ENCODE results near the gene MAGEA9. TPM values are rescaled to one million over a fixed set of nuclear protein-coding genes. Genes with fewer than 3 reads are reported as not detected.
"Not testable (repeated sequence)": the region's sequence is repeated elsewhere in the genome, so short reads cannot be mapped to it uniquely, and the experiment has no call there.

The MAGEA9 gene
- total RNA-seq, 1 experiment from 2014 or later = not detected

DNA sequence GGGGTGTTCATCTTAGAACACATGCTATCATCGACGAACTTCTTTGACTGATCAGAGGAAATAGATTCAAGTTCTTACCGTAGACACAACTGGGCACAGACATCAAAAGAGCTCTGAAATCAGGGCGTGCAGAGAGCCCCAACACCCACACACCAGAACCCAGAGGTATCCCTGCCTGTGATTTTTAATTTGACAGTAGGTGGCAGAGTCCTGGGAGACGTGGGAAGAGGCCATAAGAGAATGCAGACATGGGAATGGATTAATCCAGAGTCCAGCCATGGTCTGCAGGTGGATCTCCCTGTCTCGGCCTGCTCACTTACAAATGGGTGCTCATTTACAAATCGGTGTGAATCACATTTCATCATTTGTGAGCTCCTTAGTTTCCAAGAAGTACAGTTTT is 3.7 kb upstream of the MAGEA9 start:
- H3K36me3 ChIP-seq (replicated peaks; ENCODE audit: control insufficient read depth, insufficient read depth, low read length); H3K27me3 ChIP-seq (ENCODE audit: control insufficient read depth, insufficient read depth, low read length); DNase-seq; H3K4me3 ChIP-seq (ENCODE audit: insufficient read depth, low read depth, low read length): not testable (repeated sequence)

- H3K27me3 ChIP-seq (ENCODE audit: control insufficient read depth, insufficient read depth, low read length); DNase-seq; H3K36me3 ChIP-seq (replicated peaks; ENCODE audit: control insufficient read depth, insufficient read depth, low read length); H3K4me3 ChIP-seq (ENCODE audit: insufficient read depth, low read depth, low read length): not testable (repeated sequence)
These were observed 13.8 kb downstream of the MAGEA9 start for GRCh38 chrX:149795531-149795930.

- H3K4me3 ChIP-seq (ENCODE audit: insufficient read depth, low read depth, low read length) = no peak overlapping the region
- H3K27me3 ChIP-seq (ENCODE audit: control insufficient read depth, insufficient read depth, low read length) = no peaks in the 10 kb centered on the region
- no peak for DNase-seq
- H3K36me3 ChIP-seq (replicated peaks; ENCODE audit: control insufficient read depth, insufficient read depth, low read length) = no peaks in the 10 kb centered on the region
These were observed 17.5 kb downstream of the MAGEA9 start for GRCh38 chrX:149799095-149799714.

DNA sequence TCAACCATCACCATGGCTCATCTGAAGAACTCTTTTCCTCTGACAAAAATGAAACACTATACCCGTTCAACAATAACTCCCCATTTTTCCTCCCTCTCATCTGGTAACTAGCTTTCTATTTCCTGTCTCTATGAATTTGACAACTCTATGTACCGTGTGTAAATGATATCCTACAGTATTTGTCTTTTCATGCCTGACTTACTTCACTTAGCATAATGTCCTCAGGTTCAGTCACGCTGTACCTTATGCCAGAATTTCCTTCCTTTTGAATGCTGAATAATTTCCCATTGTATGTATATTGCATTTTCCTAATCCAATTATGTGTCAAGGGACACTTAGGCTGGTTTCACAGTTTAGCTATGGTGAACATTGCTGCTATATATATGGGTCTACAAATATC is 18.2 kb downstream of the MAGEA9 start:
- no peak overlapping the region for H3K4me3 ChIP-seq (ENCODE audit: insufficient read depth, low read depth, low read length)
- no peaks in the 10 kb centered on the region for H3K27me3 ChIP-seq (ENCODE audit: control insufficient read depth, insufficient read depth, low read length)
- DNase-seq = no peak
- no peaks in the 10 kb centered on the region for H3K36me3 ChIP-seq (replicated peaks; ENCODE audit: control insufficient read depth, insufficient read depth, low read length)

DNA sequence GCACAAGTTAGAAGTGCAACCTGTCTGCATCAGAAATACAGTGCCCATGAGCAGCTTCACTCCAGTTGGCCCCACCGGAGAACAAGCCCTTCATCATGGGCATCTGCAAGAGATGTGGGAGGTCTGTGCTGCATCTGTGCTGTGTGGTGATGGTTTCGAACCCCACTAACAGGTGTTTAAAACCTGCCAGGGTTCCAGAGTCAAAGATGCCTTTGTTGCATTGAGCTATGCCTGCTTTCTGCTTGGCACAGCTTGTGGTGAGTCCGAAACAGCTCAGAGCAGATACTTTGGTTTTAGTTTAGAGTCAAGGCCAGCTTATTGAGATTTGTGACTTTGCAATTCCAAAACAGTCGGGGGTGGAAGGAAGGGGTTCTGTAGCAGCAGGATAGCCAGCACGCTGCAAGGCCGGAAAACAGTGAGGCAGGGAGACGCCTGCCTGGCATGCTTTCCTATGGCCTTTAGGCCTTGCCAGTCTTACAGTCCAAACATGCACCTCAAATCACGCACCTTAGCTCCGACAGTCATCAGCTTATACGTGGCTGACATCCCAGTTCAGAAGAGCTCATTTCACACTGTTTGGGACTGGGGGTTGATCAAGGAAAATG is 21.8 kb downstream of the MAGEA9 start:
- DNase-seq = no peak
- H3K4me3 ChIP-seq (ENCODE audit: insufficient read depth, low read depth, low read length) = no peak overlapping the region
- H3K36me3 ChIP-seq (replicated peaks; ENCODE audit: control insufficient read depth, insufficient read depth, low read length) = no peaks in the 10 kb centered on the region
- no peaks in the 10 kb centered on the region for H3K27me3 ChIP-seq (ENCODE audit: control insufficient read depth, insufficient read depth, low read length)

GRCh38 chrX:149804102-149804501 is 22.4 kb downstream of the MAGEA9 start:
- Histone ChIP-seq H3K4me3 (ENCODE audit: insufficient read depth, low read depth, low read length) (no peak overlapping the region), H3K36me3 (replicated peaks; ENCODE audit: control insufficient read depth, insufficient read depth, low read length) (no peaks in the 10 kb centered on the region), H3K27me3 (ENCODE audit: control insufficient read depth, insufficient read depth, low read length) (no peaks in the 10 kb centered on the region)
- no peak for DNase-seq

GRCh38 chrX:149807747-149808458 is 26.2 kb downstream of the MAGEA9 start:
- Histone ChIP-seq H3K36me3 (replicated peaks; ENCODE audit: control insufficient read depth, insufficient read depth, low read length) (no peaks in the 10 kb centered on the region), H3K4me3 (ENCODE audit: insufficient read depth, low read depth, low read length) (no peak overlapping the region), H3K27me3 (ENCODE audit: control insufficient read depth, insufficient read depth, low read length) (no peaks in the 10 kb centered on the region)
- no peak for DNase-seq

DNA sequence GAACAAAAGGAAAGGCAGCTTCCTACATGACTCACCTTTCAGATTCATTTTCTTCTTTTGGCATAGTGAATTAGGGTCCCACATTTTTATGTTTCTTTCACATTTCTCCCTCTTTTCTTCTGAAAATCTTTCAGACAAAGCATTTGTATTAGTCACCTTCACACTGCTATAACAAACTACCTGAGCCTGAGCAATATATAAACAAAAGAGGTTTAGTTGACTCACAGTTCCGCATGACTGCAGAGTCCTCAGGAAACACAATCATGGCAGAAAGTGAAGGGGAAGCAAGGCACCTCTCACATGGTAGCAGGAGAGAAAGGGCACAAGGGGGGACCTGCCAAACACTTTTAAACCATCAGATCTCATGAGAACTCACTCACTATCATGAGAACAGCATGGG is 36.9 kb downstream of the MAGEA9 start:
- no peak for DNase-seq
- no peaks in the 10 kb centered on the region for H3K36me3 ChIP-seq (replicated peaks; ENCODE audit: control insufficient read depth, insufficient read depth, low read length)
- no peak overlapping the region for H3K4me3 ChIP-seq (ENCODE audit: insufficient read depth, low read depth, low read length)
- no peaks in the 10 kb centered on the region for H3K27me3 ChIP-seq (ENCODE audit: control insufficient read depth, insufficient read depth, low read length)

DNA sequence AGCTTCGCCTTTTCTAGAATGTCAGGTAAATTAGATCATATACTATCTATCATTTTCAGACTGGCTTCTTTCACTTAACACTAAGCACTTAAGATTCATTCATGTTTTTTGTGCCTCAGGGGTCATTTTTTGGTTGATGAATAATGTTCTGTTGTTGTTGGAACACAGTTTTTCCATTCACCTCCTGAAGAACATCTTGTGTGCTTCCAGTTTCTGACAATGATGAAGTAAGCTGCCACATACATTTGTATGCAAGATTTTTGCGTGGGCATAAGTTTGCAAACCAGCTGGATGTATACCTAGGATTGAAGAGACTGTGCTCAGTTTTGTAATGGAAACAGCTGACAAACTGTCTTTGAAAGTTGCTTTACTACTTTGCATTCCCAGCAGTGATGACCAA is 37.6 kb downstream of the MAGEA9 start:
- Histone ChIP-seq H3K4me3 (ENCODE audit: insufficient read depth, low read depth, low read length) (no peak overlapping the region), H3K36me3 (replicated peaks; ENCODE audit: control insufficient read depth, insufficient read depth, low read length) (no peaks in the 10 kb centered on the region), H3K27me3 (ENCODE audit: control insufficient read depth, insufficient read depth, low read length) (no peaks in the 10 kb centered on the region)
- no peak for DNase-seq

DNA sequence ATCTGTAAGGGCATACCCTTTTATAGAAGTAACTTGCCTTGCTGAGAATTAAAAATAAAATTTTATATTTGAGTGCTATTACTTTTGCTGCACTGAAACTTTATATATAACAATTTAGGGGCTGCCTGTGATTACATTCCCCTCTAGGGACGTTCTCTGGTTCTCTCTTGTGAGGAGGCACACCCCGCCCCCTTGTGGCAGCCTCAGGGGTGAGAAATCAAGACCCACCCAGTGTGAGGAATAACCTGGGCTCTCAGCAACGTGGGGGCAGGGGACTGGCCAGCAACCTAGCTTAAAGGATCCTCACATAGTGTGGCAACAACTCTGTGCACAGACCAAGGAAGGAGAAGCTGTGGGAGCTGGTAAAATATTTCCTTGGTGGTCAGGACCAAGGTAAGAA is 43.7 kb downstream of the MAGEA9 start:
- Histone ChIP-seq H3K4me3 (ENCODE audit: insufficient read depth, low read depth, low read length) (no peak overlapping the region), H3K27me3 (ENCODE audit: control insufficient read depth, insufficient read depth, low read length) (no peaks in the 10 kb centered on the region), H3K36me3 (replicated peaks; ENCODE audit: control insufficient read depth, insufficient read depth, low read length) (no peaks in the 10 kb centered on the region)
- DNase-seq = no peak

GRCh38 chrX:149827254-149827653 is 45.5 kb downstream of the MAGEA9 start:
- no peak overlapping the region for H3K4me3 ChIP-seq (ENCODE audit: insufficient read depth, low read depth, low read length)
- no peaks in the 10 kb centered on the region for H3K27me3 ChIP-seq (ENCODE audit: control insufficient read depth, insufficient read depth, low read length)
- no peak for DNase-seq
- H3K36me3 ChIP-seq (replicated peaks; ENCODE audit: control insufficient read depth, insufficient read depth, low read length) = no peaks in the 10 kb centered on the region

- H3K4me3 ChIP-seq (ENCODE audit: insufficient read depth, low read depth, low read length) = peak overlapping the region; percentile 29
- no peaks in the 10 kb centered on the region for H3K36me3 ChIP-seq (replicated peaks; ENCODE audit: control insufficient read depth, insufficient read depth, low read length)
- no peak for DNase-seq
- no peaks in the 10 kb centered on the region for H3K27me3 ChIP-seq (ENCODE audit: control insufficient read depth, insufficient read depth, low read length)
These were observed 48.0 kb downstream of the MAGEA9 start for GRCh38 chrX:149829751-149830191.

GRCh38 chrX:149830192-149830873 is 48.6 kb downstream of the MAGEA9 start:
- no peaks in the 10 kb centered on the region for H3K36me3 ChIP-seq (replicated peaks; ENCODE audit: control insufficient read depth, insufficient read depth, low read length)
- DNase-seq = peak; percentile 56
- H3K27me3 ChIP-seq (ENCODE audit: control insufficient read depth, insufficient read depth, low read length) = no peaks in the 10 kb centered on the region
- H3K4me3 ChIP-seq (ENCODE audit: insufficient read depth, low read depth, low read length) = peak overlapping the region; percentile 29

DNA sequence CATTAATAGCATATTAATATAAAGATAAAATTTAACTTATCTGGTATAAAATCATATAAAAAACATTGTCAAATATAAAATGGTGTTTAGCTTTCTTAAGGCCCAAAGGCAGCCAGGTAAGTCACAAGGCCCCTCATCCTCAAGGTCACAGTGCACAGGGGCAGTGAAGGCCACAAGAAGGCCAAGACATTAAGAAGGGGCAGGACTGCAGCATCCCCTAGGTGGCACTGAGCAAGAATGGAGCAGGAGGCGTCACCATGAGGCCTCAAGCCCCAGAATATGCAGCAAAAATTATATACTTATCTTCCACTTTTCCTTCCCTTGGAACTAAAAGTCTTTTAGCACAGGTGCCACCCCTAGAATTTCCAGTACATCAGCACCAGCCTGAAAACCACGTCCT is 49.7 kb downstream of the MAGEA9 start:
- Histone ChIP-seq H3K27me3 (ENCODE audit: control insufficient read depth, insufficient read depth, low read length) (no peaks in the 10 kb centered on the region), H3K4me3 (ENCODE audit: insufficient read depth, low read depth, low read length) (no peak overlapping the region), H3K36me3 (replicated peaks; ENCODE audit: control insufficient read depth, insufficient read depth, low read length) (no peaks in the 10 kb centered on the region)
- DNase-seq = no peak

GRCh38 chrX:149836728-149837127 is 55.0 kb downstream of the MAGEA9 start:
- not testable (repeated sequence) for H3K4me3 ChIP-seq (ENCODE audit: insufficient read depth, low read depth, low read length); H3K36me3 ChIP-seq (replicated peaks; ENCODE audit: control insufficient read depth, insufficient read depth, low read length); H3K27me3 ChIP-seq (ENCODE audit: control insufficient read depth, insufficient read depth, low read length)
- peak; percentile 15 for DNase-seq

Data from H7 (cell line).